Right lung (tissue), 10 donors: Measurements from ENCODE around the gene DDX6. TPM values are rescaled to one million over a fixed set of nuclear protein-coding genes. Genes with fewer than 3 reads are reported as not detected.
"Not testable (repeated sequence)": the region's sequence is repeated elsewhere in the genome, so short reads cannot be mapped to it uniquely, and the experiment has no call there.

Source experiments
- DNase-seq, 2 donors: peaks; one replicate each; pipeline ENCODE4 v3.0.0-alpha.2; 2013
- long read RNA-seq, 8 donors: transcript quantifications; one replicate each; lab custom pipeline, GENCODE V29; 2026
- polyA plus RNA-seq, 5 donors: library from polyadenylated mRNA; unstranded; fragments of 120-200 nt; gene quantifications; one replicate each; pipeline versions ENCODE4 v1.2.1 to v1.2.3, GENCODE V29; 2013; ENCODE audit warnings: inconsistent platforms in 1 of 5, low replicate concordance in 1 of 5; ENCODE audit not compliant: insufficient read length in 5 of 5, insufficient read depth in 1 of 5

Gene DDX6, protein sequence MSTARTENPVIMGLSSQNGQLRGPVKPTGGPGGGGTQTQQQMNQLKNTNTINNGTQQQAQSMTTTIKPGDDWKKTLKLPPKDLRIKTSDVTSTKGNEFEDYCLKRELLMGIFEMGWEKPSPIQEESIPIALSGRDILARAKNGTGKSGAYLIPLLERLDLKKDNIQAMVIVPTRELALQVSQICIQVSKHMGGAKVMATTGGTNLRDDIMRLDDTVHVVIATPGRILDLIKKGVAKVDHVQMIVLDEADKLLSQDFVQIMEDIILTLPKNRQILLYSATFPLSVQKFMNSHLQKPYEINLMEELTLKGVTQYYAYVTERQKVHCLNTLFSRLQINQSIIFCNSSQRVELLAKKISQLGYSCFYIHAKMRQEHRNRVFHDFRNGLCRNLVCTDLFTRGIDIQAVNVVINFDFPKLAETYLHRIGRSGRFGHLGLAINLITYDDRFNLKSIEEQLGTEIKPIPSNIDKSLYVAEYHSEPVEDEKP
- 100 to 1,000 TPM in 4 of 5 donors, 10 to 100 TPM in 1; 96.5 to 140 (median 127) TPM for polyA plus RNA-seq
- long read RNA-seq, donor 1, full-length matches to known transcripts, result 17 of 46 reads
- long read RNA-seq, donor 1, partial matches to known transcripts, result 29 of 46 reads
- long read RNA-seq, donor 1, other reads (novel, unspliced or antisense), result 0 of 46 reads
- long read RNA-seq, donor 2, transcript DDX6-205 (2 exons, 738 nt), result major isoform, 8 of 15 reads
- long read RNA-seq, donor 2, partial matches to known transcripts, result 5 of 15 reads
- long read RNA-seq, donor 2, other reads (novel, unspliced or antisense), result 0 of 15 reads
- long read RNA-seq, donor 3, full-length matches to known transcripts, result 10 of 15 reads
- long read RNA-seq, donor 3, partial matches to known transcripts, result 5 of 15 reads
- long read RNA-seq, donor 3, other reads (novel, unspliced or antisense), result 0 of 15 reads
- long read RNA-seq, donor 4, full-length matches to known transcripts, result 13 of 72 reads
- long read RNA-seq, donor 4, partial matches to known transcripts, result 59 of 72 reads
- long read RNA-seq, donor 4, other reads (novel, unspliced or antisense), result 0 of 72 reads
- long read RNA-seq, donor 5, full-length matches to known transcripts, result 27 of 45 reads
- long read RNA-seq, donor 5, partial matches to known transcripts, result 18 of 45 reads
- long read RNA-seq, donor 5, other reads (novel, unspliced or antisense), result 0 of 45 reads
- long read RNA-seq, donor 6, full-length matches to known transcripts, result 24 of 40 reads
- long read RNA-seq, donor 6, partial matches to known transcripts, result 16 of 40 reads
- long read RNA-seq, donor 6, other reads (novel, unspliced or antisense), result 0 of 40 reads
- long read RNA-seq, donor 7, full-length matches to known transcripts, result 16 of 26 reads
- long read RNA-seq, donor 7, partial matches to known transcripts, result 10 of 26 reads
- long read RNA-seq, donor 7, other reads (novel, unspliced or antisense), result 0 of 26 reads
- long read RNA-seq, donor 8, full-length matches to known transcripts, result 6 of 6 reads
- long read RNA-seq, donor 8, partial matches to known transcripts, result 0 of 6 reads
- long read RNA-seq, donor 8, other reads (novel, unspliced or antisense), result 0 of 6 reads

- peak; percentile 86 to 88 for DNase-seq
Observed at GRCh38 chr11:118791111-118791960, at the start of gene DDX6. Gene DDX6, minus strand, starts transcription at chr11:118791164. Its CDS starts 4,913 bp downstream, at chr11:118786251.

- no peak for DNase-seq
Observed at GRCh38 chr11:118838905-118839553, 48.1 kb upstream of the DDX6 start.

- no peak for DNase-seq
Observed at GRCh38 chr11:118837868-118838267, 46.9 kb upstream of the DDX6 start.

GRCh38 chr11:118834427-118835028 is 43.6 kb upstream of the DDX6 start:
- DNase-seq, result no peak

DNA sequence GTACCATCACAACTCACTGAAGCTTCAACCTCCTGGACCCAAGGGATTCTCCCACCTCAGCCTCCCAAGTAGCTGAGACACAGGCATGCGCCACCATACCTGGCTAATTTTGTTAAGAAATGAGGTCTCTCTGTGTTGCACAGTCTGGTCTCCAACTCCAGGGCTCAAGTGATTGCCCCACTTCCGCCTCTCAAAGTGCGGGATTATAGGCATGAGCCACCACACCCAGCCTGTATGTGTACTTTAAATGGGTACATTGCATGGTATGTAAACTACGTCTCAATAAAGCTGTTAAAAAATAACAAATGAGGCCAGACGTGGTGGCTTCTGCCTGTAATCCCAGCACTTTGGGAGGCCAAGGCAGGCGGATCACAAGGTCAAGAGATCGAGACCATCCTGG is 36.2 kb upstream of the DDX6 start:
- no peak for DNase-seq

DNA sequence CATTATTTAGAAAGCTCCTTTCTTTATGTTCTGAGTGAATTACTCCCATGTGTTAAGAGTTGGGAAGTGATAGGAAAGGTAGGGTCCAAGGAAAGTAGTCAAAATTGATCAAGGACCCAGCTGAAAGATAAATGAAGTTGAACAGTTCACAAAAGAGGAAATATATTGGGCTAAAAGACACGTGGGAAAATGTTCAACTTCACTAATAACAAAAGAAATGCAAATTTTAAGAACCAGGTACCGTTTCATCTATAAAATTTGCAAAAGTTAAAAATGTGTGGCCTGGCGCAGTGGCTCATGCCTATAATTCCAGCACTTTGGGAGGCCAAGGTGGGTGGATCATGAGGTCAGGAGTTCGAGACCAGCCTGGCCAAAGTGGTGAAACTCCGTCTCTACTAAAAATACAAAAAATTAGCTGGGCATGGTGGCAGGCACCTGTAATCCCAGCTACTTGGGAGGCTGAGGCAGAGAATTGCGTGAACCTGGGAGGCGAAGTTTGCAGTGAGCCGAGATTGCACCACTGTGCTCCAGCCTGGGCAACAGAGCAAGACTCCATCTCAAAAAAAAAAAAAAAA is 32.1 kb upstream of the DDX6 start:
- not testable (repeated sequence) for DNase-seq

DNA sequence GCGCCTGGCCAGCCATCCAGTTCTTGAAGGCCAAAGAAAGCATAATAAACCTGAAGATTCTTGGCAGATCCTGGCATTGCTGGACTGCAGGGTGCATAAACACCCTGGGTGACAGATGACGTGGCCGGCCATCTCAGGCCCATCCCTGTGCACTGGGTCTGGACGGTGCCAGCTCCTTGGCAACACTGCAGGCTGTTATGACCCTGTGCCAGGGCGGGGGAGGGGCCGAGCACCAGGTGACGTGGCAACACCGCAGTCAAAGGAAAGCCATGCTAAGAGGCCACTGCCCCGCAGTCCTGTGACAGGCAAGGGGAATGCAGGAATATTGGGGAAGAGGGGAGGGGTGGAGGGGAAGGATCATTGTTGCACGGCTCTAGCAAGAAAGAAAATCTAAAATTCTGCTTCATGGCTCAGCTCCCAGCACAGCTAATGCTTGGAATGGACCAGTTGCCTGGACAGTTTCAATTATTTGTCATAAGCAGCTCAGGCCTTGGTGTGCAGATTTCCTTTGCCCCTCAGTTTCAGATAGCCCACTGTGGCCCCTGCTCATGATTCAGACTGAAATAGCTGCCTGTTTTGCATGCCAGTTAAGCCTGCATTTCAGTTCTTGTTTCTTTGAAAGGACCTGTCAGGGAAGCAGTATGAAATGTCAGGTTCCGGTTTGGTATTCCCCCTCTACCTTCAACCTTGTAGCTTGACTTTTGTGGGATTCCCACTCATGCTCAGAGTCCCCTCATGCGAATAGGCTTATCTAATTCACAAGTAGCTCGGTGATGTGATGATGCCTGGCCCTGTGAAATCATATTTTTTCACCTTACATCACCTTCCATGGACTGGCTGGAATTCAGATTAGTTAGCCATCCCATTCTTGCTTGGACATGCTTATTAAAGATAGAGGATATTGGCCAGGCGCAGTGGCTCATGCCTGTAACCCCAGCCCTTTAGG is 29.7 kb upstream of the DDX6 start:
- peak; percentile 3 to 7 for DNase-seq

DNA sequence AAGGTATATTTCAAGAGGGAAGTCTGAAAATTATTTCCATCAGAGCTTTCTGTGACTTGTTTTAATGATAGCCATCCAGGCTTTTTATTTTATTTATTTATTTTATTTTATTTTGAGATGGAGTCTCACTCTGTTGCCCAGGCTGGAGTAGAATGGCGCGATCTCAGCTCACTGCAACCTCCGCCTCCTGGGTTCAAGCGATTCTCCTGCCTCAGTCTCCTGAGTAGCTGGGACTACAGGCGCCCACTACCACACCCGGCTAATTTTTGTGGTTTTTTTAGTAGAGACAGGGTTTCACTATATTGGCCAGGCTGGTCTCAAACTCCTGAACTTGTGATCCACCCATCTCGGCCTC is 29.0 kb upstream of the DDX6 start:
- DNase-seq, result not testable (repeated sequence)

DNA sequence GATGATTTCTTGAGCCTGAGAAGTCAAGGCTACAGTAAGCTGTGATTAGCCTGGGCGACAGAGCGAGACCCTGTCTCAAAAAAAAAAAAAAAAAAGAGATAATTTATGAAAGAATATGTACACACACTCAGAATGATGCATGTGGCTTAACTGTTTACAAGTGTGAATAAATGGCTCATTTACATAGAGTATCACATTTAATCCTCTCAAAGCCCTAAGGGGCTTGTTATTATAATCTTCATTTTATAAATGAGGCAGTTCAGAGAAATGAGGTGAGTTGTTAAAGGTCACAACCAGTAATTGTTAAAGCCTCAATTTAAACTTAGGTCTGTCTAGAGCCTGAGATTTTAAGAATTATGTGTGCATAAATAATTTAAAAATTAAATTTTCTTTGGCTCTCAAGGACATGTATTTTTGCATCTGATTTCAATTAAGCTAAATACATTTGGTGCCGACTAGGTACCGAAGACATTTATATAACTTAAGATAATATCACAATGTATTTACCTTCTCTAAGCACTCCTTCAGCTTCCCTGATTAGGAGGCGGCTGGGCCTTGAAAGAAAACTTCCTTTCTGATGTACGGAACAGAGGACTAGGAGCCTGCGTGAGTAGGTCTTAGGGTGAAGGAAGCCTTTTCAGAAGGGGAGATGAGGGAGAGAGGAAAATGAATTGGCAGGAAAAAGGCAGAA is 28.5 kb upstream of the DDX6 start:
- DNase-seq, result no peak

DNA sequence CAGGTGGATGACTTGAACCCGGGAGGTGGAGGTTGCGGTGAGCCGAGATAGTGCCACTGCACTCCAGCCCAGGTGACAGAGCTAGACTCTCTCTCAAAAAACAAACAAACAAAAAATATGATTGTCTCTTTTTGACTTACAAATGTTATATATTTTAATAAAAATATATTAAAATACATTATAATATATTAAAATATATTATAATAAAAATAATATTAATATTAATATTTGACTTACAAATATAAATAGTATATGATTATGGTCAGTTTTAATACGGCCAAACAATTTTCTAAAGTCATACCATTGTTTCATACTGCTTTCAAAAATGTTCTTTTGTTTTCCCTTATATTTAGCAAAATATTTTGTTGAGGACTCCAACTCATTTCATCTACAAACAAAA is 27.2 kb upstream of the DDX6 start:
- DNase-seq, result no peak

- DNase-seq, result no peak
Observed at GRCh38 chr11:118813551-118813950, 22.6 kb upstream of the DDX6 start.

DNA sequence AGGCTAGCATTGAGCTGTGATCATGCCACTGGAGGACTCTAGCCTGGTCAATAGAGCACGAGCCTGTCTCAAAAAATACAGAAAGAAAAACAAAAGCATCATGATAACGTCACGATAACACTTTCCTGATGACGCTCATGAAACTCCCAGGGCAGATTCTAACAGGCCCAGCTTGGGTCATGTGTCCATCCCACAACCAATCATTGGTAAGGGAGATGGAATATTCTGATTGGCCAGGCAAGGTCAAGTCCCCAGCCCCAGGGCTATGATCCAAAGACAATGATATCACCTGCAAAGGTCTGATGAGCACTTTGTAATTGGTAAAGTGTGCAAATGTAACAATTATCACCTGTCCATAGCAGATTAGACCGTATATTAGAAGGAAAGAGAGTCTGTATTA is 21.5 kb upstream of the DDX6 start:
- no peak for DNase-seq

DNA sequence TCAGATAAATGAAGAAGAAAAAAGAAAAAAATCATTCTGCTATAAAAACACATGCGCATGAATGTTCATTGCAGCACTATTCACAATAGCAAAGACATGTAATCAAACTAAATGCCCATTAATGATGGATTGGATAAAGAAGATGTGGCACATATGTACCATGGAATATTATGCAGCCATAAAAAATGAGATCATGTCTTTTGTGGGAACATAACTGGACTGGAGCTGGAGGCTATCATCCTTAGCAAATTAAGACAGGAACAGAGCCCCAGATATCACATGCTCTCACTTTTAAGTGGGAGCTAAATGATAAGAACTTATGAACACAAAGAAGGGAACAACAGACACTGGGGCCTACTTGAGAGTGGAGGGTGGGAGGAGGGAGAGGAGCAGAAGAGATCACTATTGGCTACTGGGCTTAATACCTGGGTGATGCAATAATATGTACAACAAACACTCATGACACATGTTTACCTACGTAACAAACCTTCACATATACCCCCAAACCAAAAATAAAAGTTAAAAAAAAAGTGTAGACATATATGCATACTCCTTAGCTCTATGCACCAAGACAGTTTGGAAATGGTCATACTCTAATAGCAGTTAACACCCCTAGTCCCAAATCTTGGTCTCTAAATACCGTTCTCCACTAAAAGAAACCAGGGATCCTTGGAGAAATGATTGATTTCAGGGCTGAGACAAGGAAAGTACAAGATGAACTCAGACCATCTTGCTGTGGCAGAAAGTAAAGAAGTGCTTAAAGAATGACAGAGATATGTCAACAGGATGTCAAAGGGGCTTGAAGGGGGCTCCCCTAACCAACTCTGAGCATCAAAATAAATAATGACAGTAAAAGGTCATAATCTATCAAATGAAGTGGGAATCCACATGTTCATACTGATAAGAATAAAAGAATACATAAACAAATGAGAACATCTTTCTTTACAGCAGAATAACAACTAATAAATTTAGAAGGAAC is 17.1 kb upstream of the DDX6 start:
- DNase-seq, result no peak

GRCh38 chr11:118806400-118806799 is 15.4 kb upstream of the DDX6 start:
- DNase-seq, result no peak

DNA sequence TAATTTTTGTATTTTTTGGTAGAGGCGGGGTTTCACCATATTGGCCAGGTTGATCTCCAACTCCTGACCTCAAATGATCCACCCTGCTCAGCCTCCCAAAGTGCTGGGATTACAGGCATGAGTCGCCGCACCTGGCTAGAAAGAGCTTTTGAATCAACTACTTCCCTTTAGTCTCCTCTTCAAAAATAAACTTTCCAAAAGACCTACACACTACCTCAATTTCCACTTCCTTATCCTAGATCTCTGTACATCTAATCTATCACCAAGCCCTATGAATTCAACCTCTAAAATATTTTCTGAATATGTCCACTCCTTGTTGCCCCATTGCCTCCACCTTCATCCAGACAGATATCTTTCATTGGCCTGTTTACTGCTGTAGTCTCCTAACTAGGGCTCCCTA is 13.1 kb upstream of the DDX6 start:
- DNase-seq, result no peak

- DNase-seq, result no peak
Observed at GRCh38 chr11:118799372-118799771, 8.4 kb upstream of the DDX6 start.
